H9 (cell line): Measurements from ENCODE around the gene POLR2A. TPM values are rescaled to one million over a fixed set of nuclear protein-coding genes. Genes with fewer than 3 reads are reported as not detected.
A peak's percentile ranks its signal among the peaks of the same experiment; 100 is the strongest.

ENCODE experiments used
- DNase-seq: peaks from one replicate; pipeline ENCODE4 v3.0.0-alpha.2; 2017
- H2AFZ ChIP-seq: one replicate; pipeline ENCODE4 v1.6.1; 2013; ENCODE audit warnings: mild to moderate bottlenecking, low read length, control low read depth, moderate library complexity
- H2AK5ac ChIP-seq: 2 replicates; pipeline ENCODE4 v1.6.1; 2013; ENCODE audit warnings: low read length, control low read depth, mixed read lengths; ENCODE audit not compliant: insufficient read length
- H2BK120ac ChIP-seq: one replicate; pipeline ENCODE4 v1.6.1; 2013; ENCODE audit warnings: low read depth, mild to moderate bottlenecking, low read length, control low read depth, inconsistent platforms; ENCODE audit not compliant: poor library complexity, severe bottlenecking
- H2BK12ac ChIP-seq: 2 replicates; pipeline ENCODE4 v1.6.1; 2013; ENCODE audit warnings: low read length, control low read depth, mixed read lengths, low read depth; ENCODE audit not compliant: insufficient read length
- H2BK15ac ChIP-seq: 2 replicates; pipeline ENCODE4 v1.6.1; 2013; ENCODE audit warnings: low read depth, low read length, control low read depth
- H2BK20ac ChIP-seq: one replicate; pipeline ENCODE4 v1.6.1; 2013; ENCODE audit warnings: low read depth, mild to moderate bottlenecking, low read length, control low read depth, inconsistent platforms; ENCODE audit not compliant: poor library complexity, severe bottlenecking
- H2BK5ac ChIP-seq: 2 replicates; pipeline ENCODE4 v1.6.1; 2013; ENCODE audit warnings: low read length, control low read depth, mixed read lengths; ENCODE audit not compliant: insufficient read length
- H3K14ac ChIP-seq: 2 replicates; pipeline ENCODE4 v1.6.1; 2013; ENCODE audit warnings: low read length, control low read depth; ENCODE audit not compliant: insufficient read depth
- H3K18ac ChIP-seq: 2 replicates; pipeline ENCODE4 v1.6.1; 2013; ENCODE audit warnings: low read depth, mild to moderate bottlenecking, mixed read lengths, low read length, control low read depth; ENCODE audit not compliant: insufficient read length
- H3K23ac ChIP-seq: 2 replicates; pipeline ENCODE4 v1.6.1; 2013; ENCODE audit warnings: low read length, control low read depth, mixed read lengths, low read depth; ENCODE audit not compliant: insufficient read length
- H3K23me2 ChIP-seq: 2 replicates; pipeline ENCODE4 v1.6.1; 2013; ENCODE audit warnings: low read depth, mild to moderate bottlenecking, mixed read lengths, low read length, control low read depth; ENCODE audit not compliant: insufficient read length, poor library complexity, severe bottlenecking
- H3K27ac ChIP-seq: 2 replicates; pipeline ENCODE4 v1.5.1; 2013; ENCODE audit warnings: low read length, control low read depth, mixed read lengths, low read depth; ENCODE audit not compliant: insufficient read length
- H3K27me3 ChIP-seq: 2 replicates; pipeline ENCODE4 v1.6.1; 2013; ENCODE audit warnings: low read length, control low read depth, inconsistent platforms; ENCODE audit not compliant: insufficient read depth
- H3K4ac ChIP-seq: 2 replicates; pipeline ENCODE4 v1.6.1; 2013; ENCODE audit warnings: low read depth, mild to moderate bottlenecking, control low read depth, inconsistent platforms, low read length, moderate library complexity
- H3K4me1 ChIP-seq: 2 replicates; pipeline ENCODE4 v1.6.1; 2013; ENCODE audit warnings: low read length, control low read depth, inconsistent platforms; ENCODE audit not compliant: insufficient read depth
- H3K4me2 ChIP-seq: 2 replicates; pipeline ENCODE4 v1.6.1; 2013; ENCODE audit warnings: low read length, control low read depth, mixed read lengths; ENCODE audit not compliant: insufficient read length, insufficient read depth
- H3K56ac ChIP-seq: 2 replicates; pipeline ENCODE4 v1.6.1; 2013; ENCODE audit warnings: low read depth, mild to moderate bottlenecking, mixed read lengths, low read length, control low read depth; ENCODE audit not compliant: insufficient read length
- H3K79me1 ChIP-seq: 2 replicates; pipeline ENCODE4 v1.6.1; 2013; ENCODE audit warnings: low read depth, mild to moderate bottlenecking, moderate library complexity, low read length, control low read depth, inconsistent platforms; ENCODE audit not compliant: insufficient read depth, poor library complexity, severe bottlenecking
- H3K79me2 ChIP-seq: 2 replicates; pipeline ENCODE4 v1.6.1; 2013; ENCODE audit warnings: low read length, control low read depth, inconsistent platforms; ENCODE audit not compliant: insufficient read depth
- H3K9ac ChIP-seq: 2 replicates; pipeline ENCODE4 v1.6.1; 2013; ENCODE audit warnings: low read length, control low read depth, mixed read lengths; ENCODE audit not compliant: insufficient read length; ENCODE audit errors: extremely low read depth
- H3K9me3 ChIP-seq: one replicate; pipeline ENCODE4 v1.6.1; 2013; ENCODE audit warnings: low read depth, low read length, inconsistent platforms; ENCODE audit not compliant: control insufficient read depth
- H3T11ph ChIP-seq: one replicate; pipeline ENCODE4 v1.6.1; 2013; ENCODE audit warnings: mild to moderate bottlenecking, low read length, control low read depth, inconsistent platforms
- H4K20me1 ChIP-seq: one replicate; pipeline ENCODE4 v1.6.1; 2013; ENCODE audit not compliant: control insufficient read depth, insufficient read length, insufficient read depth
- H4K5ac ChIP-seq: 2 replicates; pipeline ENCODE4 v1.6.1; 2013; ENCODE audit warnings: low read depth, mild to moderate bottlenecking, mixed read lengths, low read length, control low read depth; ENCODE audit not compliant: insufficient read length
- H4K8ac ChIP-seq: replicated peaks from 2 replicates; pipeline ENCODE4 v1.6.1; 2013; ENCODE audit warnings: low read length, control low read depth, mixed read lengths, low read depth; ENCODE audit not compliant: insufficient read length
- H4K91ac ChIP-seq: 2 replicates; pipeline ENCODE4 v1.6.1; 2013; ENCODE audit warnings: low read depth, mild to moderate bottlenecking, moderate library complexity, mixed read lengths, low read length, control low read depth; ENCODE audit not compliant: insufficient read length
- H3K27ac Mint-ChIP-seq, 3 experiments: 2 replicates in 2 of 3; 3 replicates in 1 of 3; pipeline ENCODE4 v1.8.0; 2020 to 2021; ENCODE audit warnings: mixed read lengths in 3 of 3, mild to moderate bottlenecking in 1 of 3, moderate library complexity in 1 of 3
- H3K27me3 Mint-ChIP-seq: 2 replicates; pipeline ENCODE4 v1.8.0; 2021; ENCODE audit warnings: low read depth, mild to moderate bottlenecking, moderate library complexity, mixed read lengths
- H3K36me3 Mint-ChIP-seq, 3 experiments: 2 replicates in 2 of 3; 3 replicates in 1 of 3; pipeline ENCODE4 v1.8.0; 2020 to 2021; ENCODE audit warnings: low read depth in 3 of 3, mixed read lengths in 3 of 3; ENCODE audit not compliant: insufficient read depth in 1 of 3
- H3K4me1 Mint-ChIP-seq, 2 experiments: 2 replicates each; pipeline ENCODE4 v1.8.0; 2020; ENCODE audit warnings: mixed read lengths in 2 of 2
- H3K4me3 Mint-ChIP-seq, 2 experiments: 2 replicates in 1 of 2; 3 replicates in 1 of 2; pipeline ENCODE4 v1.8.0; 2020 to 2021; ENCODE audit warnings: mild to moderate bottlenecking in 2 of 2, mixed read lengths in 2 of 2, moderate library complexity in 1 of 2
- H3K9me3 Mint-ChIP-seq, 2 experiments: 2 replicates in 1 of 2; 3 replicates in 1 of 2; pipeline ENCODE4 v1.8.0; 2020; ENCODE audit warnings: mild to moderate bottlenecking in 2 of 2, mixed read lengths in 2 of 2, moderate library complexity in 1 of 2
- CTCF ChIP-seq: fragments of 200-600 bp; sonication (generic); conservative IDR thresholded peaks from 3 replicates; pipeline ENCODE4 v1.8.0; 2021; ENCODE audit warnings: antibody characterized with exemption, mild to moderate bottlenecking
- WGBS: extraction: QIAGEN DNeasy Blood & Tissue Kit; methylation state at CpG from one replicate; pipeline ENCODE4 v1.1.7; 2013; ENCODE audit warnings: missing lambda C conversion rate, low lambda C conversion rate, mixed read lengths; ENCODE audit not compliant: insufficient read length; ENCODE audit errors: extremely low coverage; 5-methylcytosine and 5-hydroxymethylcytosine counted together
- total RNA-seq: library from RNA; stranded (reverse); gene quantifications from 2 replicates; pipeline ENCODE4 v1.2.1, GENCODE V29; 2021

POLR2A gene
- total RNA-seq, 1 experiment from 2014 or later = 153 TPM

GRCh38 chr17:7484919-7485377 is 782 bp downstream of the POLR2A start:
- Histone ChIP-seq H4K5ac (no peak overlapping the region), H3K4me1 (no peaks in the 10 kb centered on the region; the same call in 1 of the 2 replicates), H3K23me2 (peaks cover 14% of the 10 kb centered on the region), H3K27me3 (no peaks in the 10 kb centered on the region), H4K8ac (no peak overlapping the region), H3K23ac (no peak overlapping the region), H3T11ph (no peak overlapping the region), H2BK20ac (no peak overlapping the region), H3K9me3 (no peaks in the 10 kb centered on the region), H3K18ac (no peak overlapping the region), H2BK12ac (no peak overlapping the region), H4K20me1 (no peaks in the 10 kb centered on the region), H2BK15ac (no peak overlapping the region), H2BK5ac (no peak overlapping the region), H3K9ac (peak overlapping the region; percentile 72), H2AK5ac (no peak overlapping the region), H3K79me2 (peaks cover 33% of the 10 kb centered on the region), H3K4ac (no peak overlapping the region), H3K56ac (no peak overlapping the region), H2BK120ac (no peak overlapping the region), H3K79me1 (peaks cover 6% of the 10 kb centered on the region), H4K91ac (no peak overlapping the region), H2AFZ (no peak overlapping the region), H3K14ac (0 out of 2 replicates have a peak overlapping the region, but pooled peaks have one; percentile 49), H3K4me2 (peak overlapping the region; percentile 81), H3K27ac (no peak overlapping the region)
- no peaks in the 10 kb centered on the region for H3K27me3 Mint-ChIP-seq
- no CpG with 5 or more reads among the region's 19 CpGs for WGBS
- no peak for TF ChIP-seq CTCF
- no peaks in the 10 kb centered on the region for H3K9me3 Mint-ChIP-seq
- H3K36me3 Mint-ChIP-seq = peaks cover 11 to 30% (median 22%) of the 10 kb centered on the region in 3 experiments; a peak in 6 of 7 replicates
- no peak for DNase-seq
- H3K4me1 Mint-ChIP-seq = peaks cover 47 to 63% of the 10 kb centered on the region in 2 experiments
- H3K4me3 Mint-ChIP-seq = peak overlapping the region; percentile 91 to 96
- H3K27ac Mint-ChIP-seq = peak overlapping the region; percentile 69 to 96 (median 92)
